Heart left ventricle (tissue), 13 donors: Measurements from ENCODE around the gene TTC38.

Experiments
- CTCF ChIP-seq, 12 donors: fragments of 200-600 bp; sonication (generic) in 4 of 12; IDR thresholded peaks; one replicate each; pipeline versions ENCODE4 v1.5.0 to v1.8.0; 2018 to 2022; ENCODE audit warnings: antibody characterized with exemption in 12 of 12, mild to moderate bottlenecking in 5 of 12
- POLR2A ChIP-seq, 2 donors: fragments of 450-650 bp; IDR thresholded peaks; one replicate each; pipeline ENCODE4 v1.6.1; 2017; ENCODE audit warnings: antibody characterized with exemption in 2 of 2, mild to moderate bottlenecking in 2 of 2, moderate library complexity in 2 of 2
- donor health status: ischemic (EF 13 %, LVEDD 7.1; RV severe dilation, severe dysfunction).
- donor health status: DM: no; HTN: yes; CAD: no.
- donor health status: DM: no; HTN: no; CAD: no.
- donor health status: ischemic (EF 25% LVEDD 6.9; RV normal size, moderate dysfunction).
- donor health status: ischemic (EF 25% LVEDD 5.7; RV mildly dilated, moderate dysfunction).
- donor health status: ischemic (EF 35%, LVEDD 5.7; RV mildly dilated, moderate dysfunction).
- donor health status: nonischemic (EF 11% LVEDD 7.7; RV severe dilation, severe dysfunction).
- donor health status: DM: yes; HTN: yes; CAD: no.
- donor health status: PGD.
- donor health status: ischemic (EF 29% LVEDD 5.4; RV normal size, mild dysfunction).
- donor health status: nonischemic (EF 23%, LVEDD 6.1; RV moderate dilation, normal function).

- TF ChIP-seq CTCF (IDR thresholded peaks at IDR 0.05) (no peak), POLR2A (IDR thresholded peaks at IDR 0.05) (no peak)
Observed at GRCh38 chr22:46239261-46240048, 28.4 kb upstream of the TTC38 start.
